T-helper 22 cell (primary cell): ENCODE data around the gene SPEM1.
"Not testable (repeated sequence)": the region's sequence is repeated elsewhere in the genome, so short reads cannot be mapped to it uniquely, and the experiment has no call there.

Source experiments
- DNase-seq: peaks from one replicate; pipeline ENCODE4 v3.0.0-alpha.2; 2020; ENCODE audit warnings: low read depth

SPEM1 gene

DNA sequence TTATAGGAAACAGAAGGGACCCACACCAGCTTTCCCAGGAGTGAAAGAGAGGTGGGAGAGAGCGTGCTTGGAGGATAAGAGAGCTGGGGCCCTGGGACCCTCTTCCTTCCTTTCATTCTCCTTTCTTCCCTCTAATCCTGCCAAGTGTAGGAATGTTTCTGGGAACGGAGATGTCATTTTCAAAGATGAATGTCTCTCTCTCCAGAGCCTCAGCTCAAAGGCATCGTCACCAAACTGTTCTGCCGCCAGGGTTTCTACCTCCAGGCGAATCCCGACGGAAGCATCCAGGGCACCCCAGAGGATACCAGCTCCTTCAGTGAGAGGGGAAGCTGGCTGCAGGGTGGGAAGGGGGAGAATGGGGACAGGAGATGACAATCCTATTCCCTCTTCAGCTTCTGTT lies 21.1 kb downstream of the SPEM1 start:
- no peak for DNase-seq

GRCh38 chr17:7442142-7442541 lies 22.0 kb downstream of the SPEM1 start:
- DNase-seq, result no peak

GRCh38 chr17:7443499-7444485 lies 23.7 kb downstream of the SPEM1 start:
- DNase-seq, result no peak

DNA sequence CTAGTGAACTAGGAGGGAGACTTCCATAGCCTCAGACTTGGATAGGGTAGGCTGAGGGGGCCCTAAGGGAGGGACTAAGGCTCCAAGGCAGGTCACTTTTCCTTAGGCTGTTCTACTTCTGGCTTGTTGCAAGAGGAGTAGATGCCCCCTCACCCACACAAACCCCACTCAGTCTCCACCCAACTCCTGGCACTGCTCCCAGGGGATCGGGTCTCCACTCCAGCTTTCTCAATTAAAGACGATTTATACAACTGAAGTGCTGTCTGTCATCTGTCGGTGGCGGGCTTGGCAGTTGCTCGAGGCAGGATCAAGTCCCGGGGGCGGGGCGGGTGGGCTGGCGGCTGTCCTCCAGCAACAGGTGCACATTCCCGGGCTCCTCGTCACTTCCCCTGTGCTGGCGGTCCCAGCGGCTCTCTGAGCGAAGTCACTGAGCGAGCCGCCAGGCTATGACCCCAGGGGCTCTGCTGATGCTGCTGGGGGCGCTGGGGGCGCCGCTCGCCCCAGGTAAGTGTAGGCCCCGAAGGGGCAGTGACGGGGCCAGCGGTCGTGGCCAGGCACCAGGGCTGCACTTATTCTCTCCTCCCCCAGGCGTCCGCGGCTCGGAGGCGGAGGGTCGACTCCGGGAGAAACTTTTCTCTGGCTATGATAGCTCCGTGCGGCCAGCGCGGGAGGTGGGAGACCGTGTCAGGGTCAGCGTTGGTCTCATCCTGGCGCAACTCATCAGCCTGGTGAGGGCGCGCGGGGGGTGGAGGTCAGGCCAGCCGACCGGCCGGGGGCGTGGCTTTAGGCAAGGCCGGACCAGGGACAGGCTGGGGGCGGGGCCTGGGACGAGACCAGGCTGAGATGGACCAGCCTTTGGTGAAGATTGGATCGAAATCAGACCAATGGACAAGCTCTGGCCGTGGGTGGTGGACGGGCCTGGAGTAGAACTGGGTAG lies 24.8 kb downstream of the SPEM1 start, which contains the start of gene CHRNB1:
CHRNB1 (plus strand) TSS at position 380 of the 937 bp plus-strand sequence; CDS start at position 447, 67 bp downstream.
- no peak for DNase-seq

- no peak for DNase-seq
These were observed 25.5 kb downstream of the SPEM1 start for GRCh38 chr17:7445619-7445968.

DNA sequence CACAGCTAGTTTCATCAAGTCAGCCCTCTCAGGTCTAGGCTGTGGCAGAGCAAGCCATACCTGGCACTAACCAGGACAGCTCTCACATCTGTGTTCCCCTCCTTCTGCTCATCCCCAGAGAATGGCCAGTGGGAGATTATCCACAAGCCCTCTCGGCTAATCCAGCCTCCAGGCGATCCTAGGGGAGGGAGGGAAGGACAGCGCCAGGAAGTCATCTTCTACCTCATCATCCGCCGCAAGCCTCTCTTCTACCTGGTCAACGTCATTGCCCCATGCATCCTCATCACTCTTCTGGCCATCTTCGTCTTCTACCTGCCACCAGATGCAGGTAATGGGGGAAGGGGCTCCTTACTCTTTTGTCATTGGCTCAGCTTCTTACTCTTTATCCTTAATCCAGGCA lies 28.3 kb downstream of the SPEM1 start:
- no peak for DNase-seq

GRCh38 chr17:7459961-7460545 lies 39.9 kb downstream of the SPEM1 start:
- no peak for DNase-seq

GRCh38 chr17:7460850-7461660 lies 40.9 kb downstream of the SPEM1 start:
- DNase-seq, result no peak

GRCh38 chr17:7462474-7463371 lies 42.6 kb downstream of the SPEM1 start:
- no peak for DNase-seq

- DNase-seq, result no peak
These were observed 43.3 kb downstream of the SPEM1 start for GRCh38 chr17:7463372-7463846.

- DNase-seq, result no peak
These were observed 44.0 kb downstream of the SPEM1 start for GRCh38 chr17:7464081-7464480.

- no peak for DNase-seq
These were observed 45.6 kb downstream of the SPEM1 start for GRCh38 chr17:7465597-7466275.

- DNase-seq, result no peak
These were observed 46.2 kb downstream of the SPEM1 start for GRCh38 chr17:7466318-7466638.

DNA sequence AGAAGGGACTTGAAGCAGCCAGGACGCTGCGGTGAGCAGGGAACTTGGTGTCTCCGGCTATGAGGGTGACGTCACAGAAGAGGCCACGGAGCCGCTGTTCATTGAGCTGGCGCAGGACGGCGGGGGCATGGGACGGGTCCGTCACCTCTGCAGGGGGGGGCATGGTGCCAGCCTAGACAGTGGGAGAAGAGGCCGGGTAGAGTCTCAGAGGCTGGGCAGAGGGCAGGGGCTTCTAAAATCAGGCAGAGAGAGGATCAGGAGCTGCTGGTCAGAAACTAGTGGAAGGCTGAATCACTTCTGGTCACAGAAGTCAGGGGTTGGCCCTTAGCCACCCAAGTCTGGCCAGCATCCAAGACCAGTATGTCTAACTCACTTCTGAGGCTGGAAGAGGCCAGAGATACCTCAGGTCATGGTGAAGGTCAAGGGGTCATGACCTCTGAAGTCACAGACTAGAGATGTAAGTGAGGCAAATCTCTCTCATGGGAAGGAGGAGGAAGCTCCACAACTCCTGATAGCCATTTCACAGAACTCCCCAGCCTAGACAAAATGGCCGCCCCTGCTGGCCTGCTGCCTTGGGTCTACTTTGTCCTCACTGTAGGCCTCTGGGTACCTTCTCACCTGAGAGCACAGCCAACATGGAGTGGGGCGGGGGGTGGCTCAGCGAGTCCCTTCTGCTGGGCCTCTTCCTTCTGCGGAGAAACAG lies 46.7 kb downstream of the SPEM1 start:
- DNase-seq, result no peak

DNA sequence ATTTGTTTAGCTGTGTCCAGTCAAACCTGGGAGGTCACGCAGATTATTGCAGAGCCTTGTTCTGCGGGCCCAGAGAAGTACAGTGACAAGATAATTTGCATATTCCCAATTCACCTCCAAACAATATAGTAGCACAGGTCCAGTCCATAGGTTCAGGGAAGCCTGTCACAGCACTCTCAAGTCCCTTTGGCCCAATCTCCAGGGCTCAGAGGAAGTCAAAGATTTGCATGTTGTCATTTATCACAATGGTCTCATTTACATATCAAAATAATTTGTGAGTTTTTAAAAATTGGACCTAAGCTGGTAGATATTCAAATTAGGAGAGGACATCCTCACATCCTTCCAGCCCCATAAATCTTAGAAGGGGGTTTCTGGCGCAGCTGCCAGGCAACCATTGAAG lies 47.4 kb downstream of the SPEM1 start:
- no peak for DNase-seq

DNA sequence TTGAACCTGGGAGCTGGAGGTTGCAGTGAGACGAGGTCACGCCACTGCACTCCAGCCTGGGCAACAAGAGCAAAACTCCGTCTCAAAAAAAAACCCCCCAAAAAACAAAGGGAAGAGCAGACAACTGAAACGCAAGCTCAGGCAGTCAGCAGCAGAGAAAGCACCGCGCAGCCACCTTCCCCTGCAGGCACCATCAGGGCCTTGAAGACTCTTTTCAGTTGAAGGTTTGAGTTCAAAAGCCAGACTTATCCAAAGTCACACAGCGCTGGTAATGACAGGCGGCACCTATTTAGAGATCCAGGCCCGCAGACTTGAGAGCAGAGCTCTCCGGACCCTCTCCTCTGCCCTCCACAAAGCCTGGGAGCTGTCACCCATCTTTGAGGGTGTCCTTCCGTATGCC lies 48.2 kb downstream of the SPEM1 start:
- DNase-seq, result no peak

DNA sequence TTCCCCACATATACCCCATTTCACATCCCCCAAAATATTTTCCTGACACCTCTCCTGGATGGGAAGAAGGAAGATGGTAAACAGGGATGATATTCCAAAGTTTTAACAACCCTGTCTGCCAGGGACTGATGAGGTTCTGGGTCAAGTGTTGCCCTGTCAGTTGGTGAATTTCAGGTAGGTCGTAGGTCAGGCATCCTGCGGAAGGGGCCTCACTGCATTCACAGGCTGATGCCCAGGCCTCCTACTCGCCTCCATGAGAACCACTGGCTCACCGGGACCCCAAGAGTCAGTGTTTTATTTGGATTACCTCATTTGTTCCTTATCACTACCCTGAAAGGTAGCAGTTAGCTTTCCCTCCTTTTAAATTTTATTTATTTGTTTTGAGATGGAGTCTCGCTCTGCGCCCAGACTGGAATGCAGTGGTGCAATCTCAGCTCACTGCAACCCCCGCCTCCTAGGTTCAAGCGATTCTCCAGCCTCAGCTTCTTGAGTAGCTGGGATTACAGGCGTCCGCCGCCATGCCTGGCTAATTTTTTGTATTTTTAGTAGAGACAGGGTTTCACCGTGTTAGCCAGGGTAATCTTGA lies 48.8 kb downstream of the SPEM1 start:
- no peak for DNase-seq

DNA sequence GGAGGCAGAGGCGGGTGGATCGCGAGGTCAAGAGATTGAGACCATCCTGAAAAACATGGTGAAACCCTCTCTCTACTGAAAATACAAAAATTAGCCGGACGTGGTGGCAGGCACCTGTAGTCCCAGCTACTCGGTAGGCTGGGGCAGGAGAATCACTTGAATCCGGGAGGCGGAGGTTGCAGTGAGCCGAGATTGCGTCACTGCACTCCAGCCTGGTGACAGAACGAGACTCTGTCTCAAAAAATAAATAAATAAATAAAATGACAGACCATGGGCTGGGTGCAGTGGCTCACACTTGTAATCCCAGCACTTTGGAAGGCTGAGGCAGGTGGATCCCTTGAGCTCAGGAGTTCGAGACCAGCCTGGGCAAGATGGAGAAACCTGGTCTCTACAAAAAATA lies 49.7 kb downstream of the SPEM1 start:
- DNase-seq, result not testable (repeated sequence)
